HG02759 (cell line): Measurements from ENCODE around the gene NDUFA1.
"Not testable (repeated sequence)": the region's sequence is repeated elsewhere in the genome, so short reads cannot be mapped to it uniquely, and the experiment has no call there.

Experiments used
- ATAC-seq: cut with Tn5 transposase; IDR thresholded peaks from one replicate; pipeline ENCODE4 v1.9.1; 2021; ENCODE audit warnings: mild to moderate bottlenecking, moderate library complexity; ENCODE audit not compliant: unreplicated experiment

NDUFA1 gene

GRCh38 chrX:119871599-119872395 lies at the start of gene NDUFA1, which contains the start of gene RNF113A:
Gene NDUFA1 (plus strand): TSS chrX:119871832. CDS start chrX:119871912, 80 bp downstream.
Gene RNF113A (minus strand): TSS chrX:119871733. CDS start chrX:119871613, 120 bp downstream.
- peak; percentile 96 for ATAC-seq

GRCh38 chrX:119824221-119824620 lies 47.4 kb upstream of the NDUFA1 start:
- not testable (repeated sequence) for ATAC-seq

DNA sequence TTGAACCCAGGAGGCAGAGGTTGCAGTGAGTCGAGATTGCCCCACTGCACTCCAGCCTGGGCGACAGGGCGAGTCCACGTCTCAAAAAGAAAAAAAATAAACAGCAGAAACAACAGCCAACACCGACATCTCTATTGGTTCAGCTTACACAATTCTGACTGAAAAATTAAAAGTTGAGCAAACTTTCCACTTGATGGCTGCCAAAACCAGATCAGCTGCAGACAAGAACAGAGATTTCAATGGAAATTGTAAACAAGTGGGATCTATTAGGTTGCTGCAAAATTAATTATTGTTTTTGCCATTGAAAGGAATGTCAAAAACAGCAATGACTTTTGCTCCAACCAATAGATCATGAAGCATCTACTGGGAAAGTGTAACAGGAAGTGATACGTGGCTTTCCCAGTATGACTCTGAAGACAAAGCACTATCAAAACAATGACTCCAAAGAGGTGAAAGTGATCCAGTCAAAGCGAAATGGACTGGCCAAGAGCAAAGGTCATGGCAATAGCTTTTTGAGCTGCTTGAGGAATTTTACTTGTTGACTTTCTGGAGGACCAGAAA lies 45.2 kb upstream of the NDUFA1 start:
- ATAC-seq, result no peak

- no peak for ATAC-seq
These were observed 43.2 kb upstream of the NDUFA1 start for GRCh38 chrX:119828446-119828845.

DNA sequence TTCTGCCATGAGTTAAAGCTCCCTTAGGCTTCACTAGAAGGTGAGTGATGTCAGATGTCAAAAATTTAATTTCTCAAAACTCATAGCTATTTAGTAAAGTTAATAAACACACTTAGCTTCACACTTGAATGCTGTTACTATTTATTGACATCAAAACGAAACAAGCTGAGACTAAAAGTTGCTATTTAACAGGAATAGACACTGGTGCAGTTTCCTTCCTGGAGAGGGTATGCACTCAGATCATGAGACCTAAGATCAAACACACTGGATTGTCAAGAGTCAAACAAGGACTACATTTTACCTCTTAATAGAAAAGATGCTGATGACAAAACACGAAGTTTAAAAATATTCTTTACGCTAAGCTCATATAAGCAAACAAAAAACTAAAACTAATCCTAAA lies 37.7 kb upstream of the NDUFA1 start:
- ATAC-seq, result no peak

GRCh38 chrX:119852382-119853353 lies 19.0 kb upstream of the NDUFA1 start, which contains the start of gene UPF3B:
Gene UPF3B (minus strand): TSS chrX:119852963. CDS start chrX:119852928, 35 bp downstream.
- peak; percentile 97 for ATAC-seq

- no peak for ATAC-seq
These were observed 18.2 kb upstream of the NDUFA1 start for GRCh38 chrX:119853444-119853843.

GRCh38 chrX:119870626-119871131 lies 953 bp upstream of the NDUFA1 start:
- peak; percentile 12 for ATAC-seq

- ATAC-seq, result peak; percentile 49
These were observed 410 bp upstream of the NDUFA1 start for GRCh38 chrX:119871245-119871598.

- no peak for ATAC-seq
These were observed 7.1 kb downstream of the NDUFA1 start for GRCh38 chrX:119878740-119879139.

GRCh38 chrX:119880076-119880475 lies 8.4 kb downstream of the NDUFA1 start:
- ATAC-seq, result no peak

GRCh38 chrX:119880552-119881437 lies 9.2 kb downstream of the NDUFA1 start:
- ATAC-seq, result peak; percentile 83

GRCh38 chrX:119885554-119886428 lies 14.2 kb downstream of the NDUFA1 start:
- ATAC-seq, result no peak

DNA sequence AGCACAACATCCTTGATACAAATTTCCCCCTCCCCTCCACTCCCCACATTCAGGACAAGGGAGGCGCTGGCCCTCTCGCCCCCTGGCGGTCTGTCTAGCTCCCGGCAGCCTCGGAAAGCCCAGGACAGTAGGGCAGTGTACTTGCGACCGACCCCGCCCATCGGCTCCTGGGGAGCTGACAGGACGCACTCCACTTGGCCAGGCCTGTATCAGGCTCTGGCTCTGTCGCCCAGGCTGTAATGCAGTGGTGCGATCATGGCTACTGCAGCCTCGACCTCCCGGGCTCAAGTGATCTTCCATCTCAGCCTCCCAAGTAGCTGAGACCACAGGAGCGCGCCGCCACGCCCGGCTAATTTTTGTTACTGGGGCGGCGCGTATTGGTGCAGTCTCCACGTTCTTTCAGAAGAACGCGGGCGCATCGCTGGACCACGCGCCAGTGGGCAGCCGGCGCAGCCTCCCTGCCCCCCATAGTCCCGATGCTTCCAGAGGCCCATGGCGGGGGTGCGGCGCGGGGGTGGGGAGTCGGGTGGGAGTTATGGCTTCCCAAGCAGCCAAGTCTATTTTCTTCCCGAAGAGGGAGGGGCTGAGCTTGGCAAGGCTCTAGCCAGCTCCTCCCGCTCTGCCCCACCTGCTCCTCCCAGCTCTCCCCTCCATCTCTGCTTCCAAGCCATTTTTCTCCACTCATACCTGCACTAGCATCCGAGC lies 16.2 kb downstream of the NDUFA1 start:
- ATAC-seq, result peak; percentile 89

GRCh38 chrX:119890626-119891025 lies 19.0 kb downstream of the NDUFA1 start:
- not testable (repeated sequence) for ATAC-seq

DNA sequence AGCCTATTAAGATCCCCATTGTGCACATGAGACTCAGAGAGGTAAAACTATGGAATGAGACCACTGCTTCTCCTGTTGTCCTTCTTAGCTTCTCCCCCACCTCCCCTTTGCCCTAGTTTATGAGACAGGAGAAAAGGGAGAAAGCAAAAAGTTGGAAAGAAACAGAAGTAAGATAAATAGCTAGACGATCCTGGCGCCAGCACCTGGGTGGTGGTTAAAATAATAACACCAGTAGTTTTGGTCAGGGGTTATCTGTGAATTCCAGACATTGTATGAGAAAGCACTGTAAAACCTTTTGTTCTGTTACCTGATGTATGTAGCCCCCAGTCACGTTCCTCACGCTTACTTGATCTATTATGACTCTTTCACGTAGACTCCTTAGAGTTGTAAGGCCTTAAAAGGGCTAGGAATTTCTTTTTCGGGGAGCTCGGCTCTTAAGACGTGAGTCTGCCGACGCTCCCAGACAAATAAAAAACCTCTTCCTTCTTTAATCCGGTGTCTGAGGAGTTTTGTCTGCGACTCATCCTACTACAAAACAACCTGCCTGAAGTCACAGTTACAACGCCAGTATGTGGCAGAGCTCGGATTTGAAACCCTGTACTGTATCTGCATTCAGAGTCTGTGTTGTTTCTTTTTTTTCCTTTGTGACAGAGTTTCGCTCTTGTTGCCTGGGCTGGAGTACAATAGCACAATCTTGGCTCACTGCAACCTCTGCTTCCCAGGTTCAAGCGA lies 20.5 kb downstream of the NDUFA1 start:
- ATAC-seq, result not testable (repeated sequence)

- no peak for ATAC-seq
These were observed 24.3 kb downstream of the NDUFA1 start, which contains the start of gene AKAP14 for GRCh38 chrX:119895843-119896326. Gene AKAP14 (plus strand): TSS chrX:119895893. CDS start chrX:119903224, 7,331 bp downstream.
